IMR-90 (cell line): ENCODE results near the gene FCHSD2. TPM values are rescaled to one million over a fixed set of nuclear protein-coding genes. Genes with fewer than 3 reads are reported as not detected.

ENCODE experiments used
- ATAC-seq: fragments of 200-7000 bp; cut with Tn5 transposase; 2 replicates; pipeline ENCODE4 v1.9.1; 2020; ENCODE audit warnings: low read depth, mild to moderate bottlenecking, moderate library complexity
- BruUV-seq: library from RNA; stranded (reverse); fragments of 400-500 nt; replicated peaks from 2 replicates; lab custom pipeline; 2021; lab: Mats Ljungman, UMichigan
- CTCF ChIA-PET: fragments of 300-600 bp; formaldehyde crosslinking; extraction: SDS; loops from one replicate; lab custom pipeline; 2021; ENCODE audit warnings: antibody characterized with exemption; lab: Yijun Ruan, JAX
- POLR2A ChIA-PET: fragments of 300-600 bp; sonication (Branson Sonifier 250); formaldehyde crosslinking; loops from one replicate; lab custom pipeline; 2022; ENCODE audit warnings: antibody characterized with exemption; ENCODE audit not compliant: unreplicated experiment; lab: Charles Lee
- DNase-seq: peaks from one replicate; pipeline ENCODE4 v3.0.0; 2013
- H2AFZ ChIP-seq: replicated peaks from 2 replicates; pipeline ENCODE3; 2013; ENCODE audit warnings: low read length, mild to moderate bottlenecking; ENCODE audit not compliant: poor library complexity
- H2AK5ac ChIP-seq: 2 replicates; pipeline ENCODE4 v1.6.1; 2013; ENCODE audit warnings: low read depth, low read length, inconsistent platforms
- H2AK9ac ChIP-seq: replicated peaks from 2 replicates; pipeline ENCODE3; 2013; ENCODE audit warnings: mild to moderate bottlenecking, low read depth, low read length, moderate library complexity; ENCODE audit not compliant: poor library complexity
- H2BK120ac ChIP-seq: 2 replicates; pipeline ENCODE4 v1.6.1; 2013; ENCODE audit warnings: low read depth, low read length, inconsistent platforms
- H2BK15ac ChIP-seq: 3 replicates; pipeline ENCODE4 v1.6.1; 2013; ENCODE audit warnings: low read depth, low read length, inconsistent platforms
- H2BK20ac ChIP-seq: 2 replicates; pipeline ENCODE4 v1.6.1; 2013; ENCODE audit warnings: low read depth, mild to moderate bottlenecking, inconsistent platforms, low read length, moderate library complexity
- H2BK5ac ChIP-seq: 2 replicates; pipeline ENCODE4 v1.6.1; 2013; ENCODE audit warnings: mild to moderate bottlenecking, low read depth, low read length, inconsistent platforms; ENCODE audit not compliant: poor library complexity, severe bottlenecking
- H3K14ac ChIP-seq: replicated peaks from 2 replicates; pipeline ENCODE4 v1.6.1; 2013; ENCODE audit warnings: low read depth, low read length, inconsistent platforms
- H3K18ac ChIP-seq: 2 replicates; pipeline ENCODE4 v1.6.1; 2013; ENCODE audit warnings: low read depth, low read length, control low read depth
- H3K23ac ChIP-seq: 2 replicates; pipeline ENCODE4 v1.6.1; 2013; ENCODE audit warnings: low read depth, low read length, inconsistent platforms
- H3K27ac ChIP-seq: 2 replicates; pipeline ENCODE4 v1.5.1; 2013; ENCODE audit warnings: mild to moderate bottlenecking, control low read depth, low read length; ENCODE audit not compliant: insufficient read depth
- H3K27me3 ChIP-seq: 2 replicates; pipeline ENCODE4 v1.6.1; 2013; ENCODE audit warnings: low read length; ENCODE audit not compliant: control insufficient read depth, insufficient read depth
- H3K36me3 ChIP-seq: 2 replicates; pipeline ENCODE4 v1.6.1; 2013; ENCODE audit warnings: low read length, mixed read lengths; ENCODE audit not compliant: control insufficient read depth, insufficient read depth
- H3K4ac ChIP-seq: 2 replicates; pipeline ENCODE4 v1.6.1; 2013; ENCODE audit warnings: low read depth, low read length, inconsistent platforms
- H3K4me1 ChIP-seq: 2 replicates; pipeline ENCODE4 v1.6.1; 2013; ENCODE audit warnings: low read length, mixed read lengths; ENCODE audit not compliant: control insufficient read depth, insufficient read depth
- H3K4me2 ChIP-seq: 2 replicates; pipeline ENCODE4 v1.6.1; 2013; ENCODE audit warnings: low read depth, mild to moderate bottlenecking, control low read depth, low read length, moderate library complexity
- H3K4me3 ChIP-seq: 2 replicates; pipeline ENCODE4 v1.5.1; 2013; ENCODE audit warnings: low read depth, mild to moderate bottlenecking, control low read depth, low read length, moderate library complexity; ENCODE audit not compliant: insufficient read depth
- H3K56ac ChIP-seq: 2 replicates; pipeline ENCODE4 v1.6.1; 2013; ENCODE audit warnings: low read length, inconsistent platforms; ENCODE audit not compliant: insufficient read depth; ENCODE audit errors: extremely low read depth
- H3K79me1 ChIP-seq, 2 experiments: 2 replicates each; pipeline ENCODE4 v1.6.1; 2013; ENCODE audit warnings: low read length in 2 of 2, inconsistent platforms in 1 of 2, low read depth in 1 of 2
- H3K9ac ChIP-seq: 2 replicates; pipeline ENCODE4 v1.6.1; 2013; ENCODE audit warnings: low read depth, low read length, control low read depth
- H3K9me1 ChIP-seq: 2 replicates; pipeline ENCODE4 v1.6.1; 2013; ENCODE audit warnings: low read length, inconsistent platforms; ENCODE audit not compliant: insufficient read depth
- H3K9me3 ChIP-seq: 2 replicates; pipeline ENCODE4 v1.6.1; 2013; ENCODE audit warnings: low read length; ENCODE audit not compliant: control insufficient read depth, insufficient read depth
- H4K20me1 ChIP-seq: 2 replicates; pipeline ENCODE4 v1.6.1; 2013; ENCODE audit warnings: low read length, inconsistent platforms; ENCODE audit not compliant: insufficient read depth
- H4K5ac ChIP-seq: 2 replicates; pipeline ENCODE4 v1.6.1; 2013; ENCODE audit warnings: mild to moderate bottlenecking, low read depth, low read length, control low read depth
- H4K8ac ChIP-seq, 2 experiments: 2 replicates each; pipeline ENCODE4 v1.6.1; 2013; ENCODE audit warnings: low read depth in 2 of 2, low read length in 2 of 2, control low read depth in 1 of 2, inconsistent platforms in 1 of 2
- H4K91ac ChIP-seq: 2 replicates; pipeline ENCODE4 v1.6.1; 2013; ENCODE audit warnings: low read depth, low read length, inconsistent platforms; ENCODE audit not compliant: insufficient read depth
- CHD1 ChIP-seq: IDR thresholded peaks from 2 replicates; pipeline ENCODE4 v1.6.1; 2012; ENCODE audit warnings: low read depth, low read length, improper control_type of control experiment
- MAZ ChIP-seq: IDR thresholded peaks from 2 replicates; pipeline ENCODE4 v1.6.1; 2012; ENCODE audit warnings: low read depth, mild to moderate bottlenecking, low read length, improper control_type of control experiment, moderate library complexity, borderline replicate concordance
- RAD21 ChIP-seq: IDR thresholded peaks from 2 replicates; pipeline ENCODE4 v1.6.1; 2012; ENCODE audit warnings: low read length, improper control_type of control experiment
- SMC3 ChIP-seq: fragments of 150-350 bp; IDR thresholded peaks from 2 replicates; pipeline ENCODE4 v1.6.1; 2016; ENCODE audit warnings: low read depth, mild to moderate bottlenecking, antibody characterized with exemption, low read length, moderate library complexity
- USF2 ChIP-seq: fragments of 150-350 bp; IDR thresholded peaks from 2 replicates; pipeline ENCODE4 v1.6.1; 2017; ENCODE audit warnings: mild to moderate bottlenecking, antibody characterized with exemption, low read length, low read depth
- WGBS, 2 experiments: methylation state at CpG; one replicate each; pipeline versions ENCODE4 v1.1.5 to v1.1.7; 2013; ENCODE audit warnings: missing lambda C conversion rate in 2 of 2; ENCODE audit not compliant: insufficient read length in 1 of 2; ENCODE audit errors: extremely low coverage in 2 of 2; 5-methylcytosine and 5-hydroxymethylcytosine counted together
- dilution Hi-C: fragments of 300-500 bp; cut with HindIII; formaldehyde crosslinking; loops from one replicate; pipeline ENCODE4 v1.14.3; 2018; ENCODE audit warnings: low sequenced_read_pairs; ENCODE audit not compliant: unreplicated experiment
- in situ Hi-C: fragments of 300-500 bp; cut with MboI; formaldehyde crosslinking; loops from 3 replicates; pipeline ENCODE4 v1.14.3; 2019; ENCODE audit warnings: low sequenced_read_pairs, inconsistent platforms, mixed read lengths
- intact Hi-C: fragments of 100-400 bp; cut with micrococcal nuclease; formaldehyde crosslinking; loops from 2 replicates; pipeline ENCODE4 v1.10.0; 2022
- polyA plus RNA-seq, 3 experiments: library from polyadenylated mRNA; depleted of rRNA; stranded (reverse); fragments of >200 nt; gene quantifications; 2 replicates each; pipeline ENCODE4 v1.2.3, GENCODE V29; 2012; ENCODE audit warnings: low replicate concordance in 1 of 3
- total RNA-seq: library from RNA; depleted of rRNA; stranded (reverse); fragments of >200 nt; gene quantifications from 2 replicates; pipeline ENCODE4 v1.2.3, GENCODE V29; 2012

Gene FCHSD2
- total and polyA plus RNA-seq, 2 of the 4 experiments (the other 2 are of a cell fraction) = 5.9 to 18.7 TPM

- peak; percentile 61; the same call in 1 of the 2 replicates for TF ChIP-seq RAD21
Observed at GRCh38 chr11:72793425-72794367, 348.4 kb downstream of the FCHSD2 start, which contains the start of gene STARD10 (continued).

- Histone ChIP-seq H3K9ac (peak overlapping the region; percentile 43), H3K23ac (peak overlapping the region; percentile 81), H3K27me3 (no peaks in the 10 kb centered on the region), H2AFZ (peak overlapping the region; percentile 95), H4K5ac (peak overlapping the region; percentile 84), H3K4me3 (no peak overlapping the region), H2BK5ac (peak overlapping the region; percentile 79), H4K20me1 (peaks cover 6% of the 10 kb centered on the region; the same call in 1 of the 2 replicates), H2BK20ac (peak overlapping the region; percentile 42; the same call in 1 of the 2 replicates), H2BK15ac (peak overlapping the region; percentile 84; the same call in 2 of the 3 replicates), H3K18ac (peak overlapping the region; percentile 72), H3K36me3 (no peaks in the 10 kb centered on the region), H3K14ac (peak overlapping the region; percentile 96), H3K4ac (peak overlapping the region; percentile 88), H3K27ac (peak overlapping the region; percentile 31; the same call in 1 of the 2 replicates), H3K4me1 (peaks cover 15% of the 10 kb centered on the region), H4K8ac (peak overlapping the region; percentile 20 to 94), H3K56ac (no peak overlapping the region), H3K4me2 (peak overlapping the region; percentile 84), H2BK120ac (peak overlapping the region; percentile 87), H4K91ac (peak overlapping the region; percentile 73), H3K9me1 (peaks cover 17% of the 10 kb centered on the region), H2AK9ac (peak overlapping the region; percentile 87), H3K9me3 (no peaks in the 10 kb centered on the region), H2AK5ac (peak overlapping the region; percentile 43; the same call in 1 of the 2 replicates), H3K79me1 (peaks cover 0 to 12% of the 10 kb centered on the region in 2 experiments; a peak in 1 of 4 replicates)
- ChIA-PET CTCF (interaction anchor here (0.8 to 2.3 kb wide), 5 partner anchors 18 to 109 kb away, joined by 3 to 15 read pairs (median 3); no protein-coding TSS in a partner anchor), POLR2A (no interaction called here)
- no TSS peak for BruUV-seq
- TF ChIP-seq SMC3 = no peak
- no peak for TF ChIP-seq CHD1
- no peak for TF ChIP-seq RAD21
- no peak for TF ChIP-seq USF2
- TF ChIP-seq MAZ = no peak
- no peak for DNase-seq
- 83% methylated on average over 2 of the region's 2 CpGs; no CpG with 5 or more reads in 1 of the 2 experiments for WGBS, 2 experiments
- dilution Hi-C loops (no loop called here), in situ Hi-C loops (loop anchor here (5.0 kb wide), 1 partner anchor 71 kb away; no protein-coding TSS in a partner anchor), intact Hi-C loops (loop anchor here (1.0 kb wide), 1 partner anchor 68 kb away; no protein-coding TSS in a partner anchor)
- no peak for ATAC-seq
Observed at GRCh38 chr11:72793076-72793424, 349.1 kb downstream of the FCHSD2 start.
